Activated T-helper 1 cell treated with anti-CD3 and anti-CD28 coated beads, Interleukin-12 subunit alpha, Interleukin-12 subunit beta, Interleukin-2, Interleukin-4 antibody, amounts not matched to agents 30 ng/mL and 10 ng/mL and 1 ng/mL, durations not matched to agents 14 hours and 24 hours and 36 hours (primary cell): Measurements from ENCODE around the gene HSD17B4. TPM values are rescaled to one million over a fixed set of nuclear protein-coding genes. Genes with fewer than 3 reads are reported as not detected.
"Not testable (repeated sequence)": the region's sequence is repeated elsewhere in the genome, so short reads cannot be mapped to it uniquely, and the experiment has no call there.

ENCODE experiments used
- DNase-seq: peaks from one replicate; pipeline ENCODE4 v3.0.0; 2021; ENCODE audit warnings: low spot score
- H3K27ac Mint-ChIP-seq: one replicate; pipeline ENCODE4 v1.8.0; 2021; ENCODE audit warnings: mild to moderate bottlenecking, mixed read lengths
- H3K27me3 Mint-ChIP-seq: one replicate; pipeline ENCODE4 v1.8.0; 2022; ENCODE audit warnings: mild to moderate bottlenecking, moderate library complexity, mixed read lengths; ENCODE audit not compliant: insufficient read depth
- H3K36me3 Mint-ChIP-seq: one replicate; pipeline ENCODE4 v1.8.0; 2021; ENCODE audit warnings: low read depth, mixed read lengths
- H3K4me1 Mint-ChIP-seq: one replicate; pipeline ENCODE4 v1.8.0; 2021; ENCODE audit warnings: low read depth, mixed read lengths
- H3K4me3 Mint-ChIP-seq: one replicate; pipeline ENCODE4 v1.8.0; 2021; ENCODE audit warnings: mild to moderate bottlenecking, moderate library complexity, mixed read lengths
- H3K9me3 Mint-ChIP-seq: one replicate; pipeline ENCODE4 v1.8.0; 2021; ENCODE audit warnings: mixed read lengths
- intact Hi-C: fragments of 100-400 bp; cut with micrococcal nuclease; formaldehyde crosslinking; loops from one replicate; pipeline ENCODE4 v1.15.1; 2024
- total RNA-seq: library from RNA; stranded (reverse); gene quantifications from 2 replicates; pipeline ENCODE4 v1.2.3, GENCODE V29; 2022

The HSD17B4 gene
- total RNA-seq, 1 donor from 2014 or later: 65.6 TPM

- intact Hi-C loops: no loop called here
- Mint-ChIP-seq H3K4me1 (peaks cover 10% of the 10 kb centered on the region), H3K4me3 (no peak overlapping the region), H3K9me3 (no peaks in the 10 kb centered on the region), H3K36me3 (no peaks in the 10 kb centered on the region), H3K27ac (peak overlapping the region; percentile 16), H3K27me3 (peaks cover 4% of the 10 kb centered on the region)
- DNase-seq: no peak
These were observed 34.2 kb upstream of the HSD17B4 start for GRCh38 chr5:119417891-119418605.

GRCh38 chr5:119418606-119419100 lies 33.6 kb upstream of the HSD17B4 start:
- Mint-ChIP-seq H3K27me3 (peaks cover 4% of the 10 kb centered on the region), H3K9me3 (no peaks in the 10 kb centered on the region), H3K4me1 (peaks cover 10% of the 10 kb centered on the region), H3K4me3 (no peak overlapping the region), H3K27ac (no peak overlapping the region), H3K36me3 (no peaks in the 10 kb centered on the region)
- intact Hi-C loops: no loop called here
- DNase-seq: no peak

GRCh38 chr5:119420169-119420568 lies 32.1 kb upstream of the HSD17B4 start:
- H3K9me3 Mint-ChIP-seq: no peaks in the 10 kb centered on the region
- peaks cover 2% of the 10 kb centered on the region for H3K27me3 Mint-ChIP-seq
- peaks cover 10% of the 10 kb centered on the region for H3K4me1 Mint-ChIP-seq
- intact Hi-C loops: no loop called here
- DNase-seq: no peak
- no peak overlapping the region for H3K27ac Mint-ChIP-seq
- no peak overlapping the region for H3K4me3 Mint-ChIP-seq
- no peaks in the 10 kb centered on the region for H3K36me3 Mint-ChIP-seq

- H3K27me3 Mint-ChIP-seq: no peaks in the 10 kb centered on the region
- no peak overlapping the region for H3K4me3 Mint-ChIP-seq
- H3K36me3 Mint-ChIP-seq: no peaks in the 10 kb centered on the region
- no peak overlapping the region for H3K27ac Mint-ChIP-seq
- H3K9me3 Mint-ChIP-seq: peaks cover 1% of the 10 kb centered on the region
- peaks cover 7% of the 10 kb centered on the region for H3K4me1 Mint-ChIP-seq
- intact Hi-C loops: no loop called here
- no peak for DNase-seq
These were observed 26.2 kb upstream of the HSD17B4 start for GRCh38 chr5:119426057-119426456.

GRCh38 chr5:119427060-119427459 lies 25.2 kb upstream of the HSD17B4 start:
- Mint-ChIP-seq H3K27ac (no peak overlapping the region), H3K9me3 (peaks cover 3% of the 10 kb centered on the region), H3K4me3 (no peak overlapping the region), H3K27me3 (no peaks in the 10 kb centered on the region), H3K4me1 (peaks cover 7% of the 10 kb centered on the region), H3K36me3 (no peaks in the 10 kb centered on the region)
- intact Hi-C loops: no loop called here
- DNase-seq: no peak

- DNase-seq, H3K9me3 Mint-ChIP-seq, H3K27me3 Mint-ChIP-seq, H3K36me3 Mint-ChIP-seq, H3K27ac Mint-ChIP-seq, H3K4me3 Mint-ChIP-seq, H3K4me1 Mint-ChIP-seq, intact Hi-C loops: not testable (repeated sequence)
These were observed 24.7 kb upstream of the HSD17B4 start for GRCh38 chr5:119427596-119427995.

GRCh38 chr5:119428166-119428565 lies 24.1 kb upstream of the HSD17B4 start:
- H3K4me1 Mint-ChIP-seq, DNase-seq, H3K27ac Mint-ChIP-seq, H3K9me3 Mint-ChIP-seq, H3K4me3 Mint-ChIP-seq, H3K36me3 Mint-ChIP-seq, intact Hi-C loops, H3K27me3 Mint-ChIP-seq: not testable (repeated sequence)

GRCh38 chr5:119428574-119428973 lies 23.7 kb upstream of the HSD17B4 start:
- intact Hi-C loops, H3K4me3 Mint-ChIP-seq, H3K9me3 Mint-ChIP-seq, DNase-seq, H3K4me1 Mint-ChIP-seq, H3K27me3 Mint-ChIP-seq, H3K27ac Mint-ChIP-seq, H3K36me3 Mint-ChIP-seq: not testable (repeated sequence)

- H3K36me3 Mint-ChIP-seq, H3K9me3 Mint-ChIP-seq, intact Hi-C loops, H3K27ac Mint-ChIP-seq, H3K27me3 Mint-ChIP-seq, H3K4me3 Mint-ChIP-seq, DNase-seq: not testable (repeated sequence)
- peaks cover 24% of the 10 kb centered on the region for H3K4me1 Mint-ChIP-seq
These were observed 19.5 kb upstream of the HSD17B4 start for GRCh38 chr5:119432674-119433237.

- Mint-ChIP-seq H3K9me3 (peaks cover 3% of the 10 kb centered on the region), H3K4me1 (peaks cover 26% of the 10 kb centered on the region), H3K27me3 (peaks cover 12% of the 10 kb centered on the region), H3K36me3 (no peaks in the 10 kb centered on the region), H3K4me3 (no peak overlapping the region), H3K27ac (no peak overlapping the region)
- DNase-seq: peak; percentile 43
- intact Hi-C loops: loop anchor here (1.0 to 2.0 kb wide), 3 partner anchors 23 to 447 kb away; partner anchors contain the start of gene DTWD2
These were observed 16.7 kb upstream of the HSD17B4 start for GRCh38 chr5:119435436-119436132.

GRCh38 chr5:119437785-119438586 lies 14.3 kb upstream of the HSD17B4 start:
- intact Hi-C loops, DNase-seq, H3K27ac Mint-ChIP-seq, H3K36me3 Mint-ChIP-seq, H3K9me3 Mint-ChIP-seq, H3K4me3 Mint-ChIP-seq: not testable (repeated sequence)
- H3K4me1 Mint-ChIP-seq: peaks cover 26% of the 10 kb centered on the region
- H3K27me3 Mint-ChIP-seq: peaks cover 22% of the 10 kb centered on the region

- DNase-seq, H3K36me3 Mint-ChIP-seq, intact Hi-C loops, H3K9me3 Mint-ChIP-seq, H3K27ac Mint-ChIP-seq: not testable (repeated sequence)
- Mint-ChIP-seq H3K4me3 (peak overlapping the region; percentile 67), H3K27me3 (peaks cover 28% of the 10 kb centered on the region), H3K4me1 (peaks cover 26% of the 10 kb centered on the region)
These were observed 13.7 kb upstream of the HSD17B4 start for GRCh38 chr5:119438587-119438917.
